Measurements from ENCODE around the gene PKIG. TPM values are rescaled to one million over a fixed set of nuclear protein-coding genes. Genes with fewer than 3 reads are reported as not detected.

PKIG gene
- total and polyA plus RNA-seq, 10 of the 15 experiments (the other 5 are each of a cell fraction or from before 2014, with no cell fraction given), result 5.7 to 82.3 (median 39.7) TPM

DNA sequence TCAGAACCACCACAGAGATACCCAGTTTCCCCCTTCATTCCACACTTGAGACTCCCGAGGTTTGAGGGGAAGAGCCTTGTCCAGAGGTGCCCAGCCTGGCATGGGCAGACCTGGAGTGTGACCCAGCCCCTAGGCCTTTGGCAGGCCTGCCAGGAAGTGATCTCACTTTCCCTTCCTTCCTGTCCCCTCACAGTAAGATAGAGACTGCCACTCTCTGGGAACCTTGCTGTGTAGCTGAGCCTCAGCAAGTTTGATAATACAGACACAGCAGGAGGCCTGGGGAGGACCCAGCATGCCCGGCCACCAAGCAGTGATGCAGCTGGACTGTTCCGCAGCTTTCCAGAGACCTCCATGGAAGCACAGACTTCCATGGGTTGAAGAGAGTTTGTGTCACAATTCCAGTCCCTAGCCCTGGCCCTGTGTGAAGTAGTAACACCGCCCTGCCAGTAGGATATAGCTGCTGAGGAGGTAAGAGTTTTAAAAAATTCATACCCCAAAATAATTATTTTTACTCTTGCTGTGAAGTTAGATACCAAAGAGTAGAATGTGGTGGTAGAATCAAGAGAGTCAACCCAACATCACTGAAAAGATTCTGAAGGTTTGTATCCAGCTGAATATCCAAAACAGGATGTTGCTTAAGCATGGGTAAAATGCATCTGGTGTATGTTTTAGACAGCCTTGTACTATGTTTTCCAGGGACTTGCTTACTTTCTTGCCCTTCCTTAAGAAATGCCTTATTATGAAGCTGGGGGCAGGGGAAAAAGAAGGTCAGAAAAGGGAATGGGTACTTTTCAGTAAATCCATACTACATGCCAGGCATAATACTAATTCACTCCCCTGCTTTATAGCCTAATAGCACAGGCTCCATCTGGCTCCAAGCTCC, 16.3 kb downstream of the PKIG start (continued):
- TF ChIP-seq, protein P1, sequence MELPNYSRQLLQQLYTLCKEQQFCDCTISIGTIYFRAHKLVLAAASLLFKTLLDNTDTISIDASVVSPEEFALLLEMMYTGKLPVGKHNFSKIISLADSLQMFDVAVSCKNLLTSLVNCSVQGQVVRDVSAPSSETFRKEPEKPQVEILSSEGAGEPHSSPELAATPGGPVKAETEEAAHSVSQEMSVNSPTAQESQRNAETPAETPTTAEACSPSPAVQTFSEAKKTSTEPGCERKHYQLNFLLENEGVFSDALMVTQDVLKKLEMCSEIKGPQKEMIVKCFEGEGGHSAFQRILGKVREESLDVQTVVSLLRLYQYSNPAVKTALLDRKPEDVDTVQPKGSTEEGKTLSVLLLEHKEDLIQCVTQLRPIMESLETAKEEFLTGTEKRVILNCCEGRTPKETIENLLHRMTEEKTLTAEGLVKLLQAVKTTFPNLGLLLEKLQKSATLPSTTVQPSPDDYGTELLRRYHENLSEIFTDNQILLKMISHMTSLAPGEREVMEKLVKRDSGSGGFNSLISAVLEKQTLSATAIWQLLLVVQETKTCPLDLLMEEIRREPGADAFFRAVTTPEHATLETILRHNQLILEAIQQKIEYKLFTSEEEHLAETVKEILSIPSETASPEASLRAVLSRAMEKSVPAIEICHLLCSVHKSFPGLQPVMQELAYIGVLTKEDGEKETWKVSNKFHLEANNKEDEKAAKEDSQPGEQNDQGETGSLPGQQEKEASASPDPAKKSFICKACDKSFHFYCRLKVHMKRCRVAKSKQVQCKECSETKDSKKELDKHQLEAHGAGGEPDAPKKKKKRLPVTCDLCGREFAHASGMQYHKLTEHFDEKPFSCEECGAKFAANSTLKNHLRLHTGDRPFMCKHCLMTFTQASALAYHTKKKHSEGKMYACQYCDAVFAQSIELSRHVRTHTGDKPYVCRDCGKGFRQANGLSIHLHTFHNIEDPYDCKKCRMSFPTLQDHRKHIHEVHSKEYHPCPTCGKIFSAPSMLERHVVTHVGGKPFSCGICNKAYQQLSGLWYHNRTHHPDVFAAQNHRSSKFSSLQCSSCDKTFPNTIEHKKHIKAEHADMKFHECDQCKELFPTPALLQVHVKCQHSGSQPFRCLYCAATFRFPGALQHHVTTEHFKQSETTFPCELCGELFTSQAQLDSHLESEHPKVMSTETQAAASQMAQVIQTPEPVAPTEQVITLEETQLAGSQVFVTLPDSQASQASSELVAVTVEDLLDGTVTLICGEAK (IDR thresholded peaks at IDR 0.05; ENCODE audit: borderline replicate concordance), result peak; percentile 33; the same call in 1 of the 2 replicates
- TF ChIP-seq, protein P2, sequence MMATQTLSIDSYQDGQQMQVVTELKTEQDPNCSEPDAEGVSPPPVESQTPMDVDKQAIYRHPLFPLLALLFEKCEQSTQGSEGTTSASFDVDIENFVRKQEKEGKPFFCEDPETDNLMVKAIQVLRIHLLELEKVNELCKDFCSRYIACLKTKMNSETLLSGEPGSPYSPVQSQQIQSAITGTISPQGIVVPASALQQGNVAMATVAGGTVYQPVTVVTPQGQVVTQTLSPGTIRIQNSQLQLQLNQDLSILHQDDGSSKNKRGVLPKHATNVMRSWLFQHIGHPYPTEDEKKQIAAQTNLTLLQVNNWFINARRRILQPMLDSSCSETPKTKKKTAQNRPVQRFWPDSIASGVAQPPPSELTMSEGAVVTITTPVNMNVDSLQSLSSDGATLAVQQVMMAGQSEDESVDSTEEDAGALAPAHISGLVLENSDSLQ (IDR thresholded peaks at IDR 0.05), result 0 out of 2 replicates have a peak, but pooled peaks have one; percentile 19
- TF ChIP-seq, protein P3, sequence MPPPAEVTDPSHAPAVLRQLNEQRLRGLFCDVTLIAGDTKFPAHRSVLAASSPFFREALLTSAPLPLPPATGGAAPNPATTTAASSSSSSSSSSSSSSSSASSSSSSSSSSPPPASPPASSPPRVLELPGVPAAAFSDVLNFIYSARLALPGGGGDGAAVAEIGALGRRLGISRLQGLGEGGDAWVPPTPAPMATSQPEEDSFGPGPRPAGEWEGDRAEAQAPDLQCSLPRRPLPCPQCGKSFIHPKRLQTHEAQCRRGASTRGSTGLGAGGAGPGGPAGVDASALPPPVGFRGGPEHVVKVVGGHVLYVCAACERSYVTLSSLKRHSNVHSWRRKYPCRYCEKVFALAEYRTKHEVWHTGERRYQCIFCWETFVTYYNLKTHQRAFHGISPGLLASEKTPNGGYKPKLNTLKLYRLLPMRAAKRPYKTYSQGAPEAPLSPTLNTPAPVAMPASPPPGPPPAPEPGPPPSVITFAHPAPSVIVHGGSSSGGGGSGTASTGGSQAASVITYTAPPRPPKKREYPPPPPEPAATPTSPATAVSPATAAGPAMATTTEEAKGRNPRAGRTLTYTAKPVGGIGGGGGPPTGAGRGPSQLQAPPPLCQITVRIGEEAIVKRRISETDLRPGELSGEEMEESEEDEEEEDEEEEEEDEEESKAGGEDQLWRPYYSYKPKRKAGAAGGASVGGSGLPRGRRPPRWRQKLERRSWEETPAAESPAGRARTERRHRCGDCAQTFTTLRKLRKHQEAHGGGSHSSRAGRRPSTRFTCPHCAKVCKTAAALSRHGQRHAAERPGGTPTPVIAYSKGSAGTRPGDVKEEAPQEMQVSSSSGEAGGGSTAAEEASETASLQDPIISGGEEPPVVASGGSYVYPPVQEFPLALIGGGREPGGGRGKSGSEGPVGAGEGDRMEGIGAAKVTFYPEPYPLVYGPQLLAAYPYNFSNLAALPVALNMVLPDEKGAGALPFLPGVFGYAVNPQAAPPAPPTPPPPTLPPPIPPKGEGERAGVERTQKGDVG (CRISPR knock-in tag; IDR thresholded peaks at IDR 0.05), result no peak
- TF ChIP-seq POU2F2 (IDR thresholded peaks at IDR 0.05; ENCODE audit: borderline replicate concordance, low read depth, low read length) (no peak), ETV6 (conservative IDR thresholded peaks at IDR 0.05 in 1 of 2, IDR thresholded peaks at IDR 0.05 in 1 of 2; ENCODE audit: borderline replicate concordance in 1 of 2, low read depth in 1 of 2) (peak in 1 of 2 experiments; percentile 91; a peak in 2 of 4 replicates), ZNF24 (IDR thresholded peaks at IDR 0.05) (no peak), TCF3 (IDR thresholded peaks at IDR 0.05; ENCODE audit: borderline replicate concordance, insufficient read depth, low read depth, low read length) (no peak), IKZF2 (IDR thresholded peaks at IDR 0.05) (peak in 1 of 2 experiments; percentile 54; a peak in 2 of 4 replicates), EP300 (IDR thresholded peaks at IDR 0.05; ENCODE audit: borderline replicate concordance in 1 of 2, control insufficient read depth in 1 of 2, low read depth in 2 of 2, low read length in 2 of 2) (no peak), RBBP5 (conservative IDR thresholded peaks at IDR 0.05) (no peak), JUNB (IDR thresholded peaks at IDR 0.05) (no peak), CREM (IDR thresholded peaks at IDR 0.05; ENCODE audit: low read depth) (peak; percentile 41; the same call in 1 of the 2 replicates)
- TF ChIP-seq, protein P4, sequence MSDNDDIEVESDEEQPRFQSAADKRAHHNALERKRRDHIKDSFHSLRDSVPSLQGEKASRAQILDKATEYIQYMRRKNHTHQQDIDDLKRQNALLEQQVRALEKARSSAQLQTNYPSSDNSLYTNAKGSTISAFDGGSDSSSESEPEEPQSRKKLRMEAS (IDR thresholded peaks at IDR 0.05; ENCODE audit: low read depth, low read length), result no peak
- TF ChIP-seq, protein P5, sequence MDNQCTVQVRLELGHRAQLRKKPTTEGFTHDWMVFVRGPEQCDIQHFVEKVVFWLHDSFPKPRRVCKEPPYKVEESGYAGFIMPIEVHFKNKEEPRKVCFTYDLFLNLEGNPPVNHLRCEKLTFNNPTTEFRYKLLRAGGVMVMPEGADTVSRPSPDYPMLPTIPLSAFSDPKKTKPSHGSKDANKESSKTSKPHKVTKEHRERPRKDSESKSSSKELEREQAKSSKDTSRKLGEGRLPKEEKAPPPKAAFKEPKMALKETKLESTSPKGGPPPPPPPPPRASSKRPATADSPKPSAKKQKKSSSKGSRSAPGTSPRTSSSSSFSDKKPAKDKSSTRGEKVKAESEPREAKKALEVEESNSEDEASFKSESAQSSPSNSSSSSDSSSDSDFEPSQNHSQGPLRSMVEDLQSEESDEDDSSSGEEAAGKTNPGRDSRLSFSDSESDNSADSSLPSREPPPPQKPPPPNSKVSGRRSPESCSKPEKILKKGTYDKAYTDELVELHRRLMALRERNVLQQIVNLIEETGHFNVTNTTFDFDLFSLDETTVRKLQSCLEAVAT (IDR thresholded peaks at IDR 0.05), result no peak
